Astrocyte (in vitro differentiated cells and primary cell): Measurements from ENCODE around the gene TMEM236. TPM values are rescaled to one million over a fixed set of nuclear protein-coding genes. Genes with fewer than 3 reads are reported as not detected.

Experiments
- DNase-seq: peaks from one replicate; pipeline ENCODE4 v3.0.0-alpha.2; 2010; ENCODE audit warnings: low read depth
- FAIRE-seq: peaks from 2 replicates; lab custom pipeline; 2011; peaks lifted over from hg19 to GRCh38; lab: Jason Lieb, UNC
- H2AFZ ChIP-seq: 2 replicates; pipeline ENCODE4 v1.6.0; 2012; ENCODE audit warnings: low read depth, low read length, inconsistent platforms
- H3K27ac ChIP-seq: 2 replicates; pipeline ENCODE4 v1.5.1; 2011; ENCODE audit warnings: low read depth, low read length, inconsistent platforms
- H3K27me3 ChIP-seq: 2 replicates; pipeline ENCODE4 v1.6.0; 2011; ENCODE audit warnings: low read length, inconsistent platforms; ENCODE audit not compliant: insufficient read depth
- H3K36me3 ChIP-seq: 2 replicates; pipeline ENCODE4 v1.5.1; 2011; ENCODE audit warnings: low read length, inconsistent platforms; ENCODE audit not compliant: insufficient read depth
- H3K4me1 ChIP-seq: 2 replicates; pipeline ENCODE4 v1.5.1; 2011; ENCODE audit warnings: low read length, inconsistent platforms; ENCODE audit not compliant: insufficient read depth
- H3K4me2 ChIP-seq: 2 replicates; pipeline ENCODE4 v1.6.0; 2012; ENCODE audit warnings: low read length, inconsistent platforms
- H3K4me3 ChIP-seq: 2 replicates; pipeline ENCODE4 v1.5.1; 2011; ENCODE audit warnings: low read depth, mild to moderate bottlenecking, low read length, inconsistent platforms; ENCODE audit not compliant: insufficient read depth
- H3K79me2 ChIP-seq: 2 replicates; pipeline ENCODE4 v1.6.0; 2012; ENCODE audit warnings: mild to moderate bottlenecking, low read length, inconsistent platforms; ENCODE audit not compliant: insufficient read depth
- H3K9ac ChIP-seq: 2 replicates; pipeline ENCODE4 v1.6.0; 2012; ENCODE audit warnings: mild to moderate bottlenecking, low read length, inconsistent platforms
- H3K9me3 ChIP-seq: 2 replicates; pipeline ENCODE4 v1.5.1; 2012; ENCODE audit warnings: low read depth, mild to moderate bottlenecking, low read length, inconsistent platforms; ENCODE audit not compliant: insufficient read depth
- H4K20me1 ChIP-seq: 2 replicates; pipeline ENCODE4 v1.6.0; 2012; ENCODE audit warnings: low read length, inconsistent platforms; ENCODE audit not compliant: insufficient read depth
- H3K27ac Mint-ChIP-seq: one replicate; pipeline ENCODE4 v1.8.0; 2021; ENCODE audit warnings: mild to moderate bottlenecking, mixed read lengths; ENCODE audit not compliant: unreplicated experiment
- H3K27me3 Mint-ChIP-seq: one replicate; pipeline ENCODE4 v1.8.0; 2021; ENCODE audit warnings: low read depth, mixed read lengths; ENCODE audit not compliant: unreplicated experiment
- H3K36me3 Mint-ChIP-seq: one replicate; pipeline ENCODE4 v1.8.0; 2021; ENCODE audit warnings: low read depth, mixed read lengths; ENCODE audit not compliant: unreplicated experiment
- H3K4me1 Mint-ChIP-seq: one replicate; pipeline ENCODE4 v1.8.0; 2021; ENCODE audit warnings: low read depth, mixed read lengths; ENCODE audit not compliant: unreplicated experiment
- H3K4me3 Mint-ChIP-seq: one replicate; pipeline ENCODE4 v1.8.0; 2021; ENCODE audit warnings: mild to moderate bottlenecking, moderate library complexity, mixed read lengths; ENCODE audit not compliant: unreplicated experiment
- H3K9me3 Mint-ChIP-seq: one replicate; pipeline ENCODE4 v1.8.0; 2021; ENCODE audit warnings: mild to moderate bottlenecking, mixed read lengths; ENCODE audit not compliant: unreplicated experiment
- EZH2 ChIP-seq: IDR thresholded peaks from 2 replicates; pipeline ENCODE4 v1.6.1; 2012; ENCODE audit warnings: mild to moderate bottlenecking, low read length, inconsistent platforms; ENCODE audit not compliant: insufficient read depth
- total RNA-seq: library from RNA; stranded (reverse); gene quantifications from 2 replicates; pipeline ENCODE4 v1.2.1, GENCODE V29; 2021
- TF ChIP-seq, protein P1 (sequence below): IDR thresholded peaks from 2 replicates; pipeline ENCODE4 v1.5.1; 2011; ENCODE audit warnings: low read depth, mild to moderate bottlenecking, inconsistent platforms, low read length, moderate library complexity; ENCODE audit not compliant: insufficient read depth

TMEM236 gene
- total RNA-seq, 1 donor from 2014 or later = 0.43 TPM

DNA sequence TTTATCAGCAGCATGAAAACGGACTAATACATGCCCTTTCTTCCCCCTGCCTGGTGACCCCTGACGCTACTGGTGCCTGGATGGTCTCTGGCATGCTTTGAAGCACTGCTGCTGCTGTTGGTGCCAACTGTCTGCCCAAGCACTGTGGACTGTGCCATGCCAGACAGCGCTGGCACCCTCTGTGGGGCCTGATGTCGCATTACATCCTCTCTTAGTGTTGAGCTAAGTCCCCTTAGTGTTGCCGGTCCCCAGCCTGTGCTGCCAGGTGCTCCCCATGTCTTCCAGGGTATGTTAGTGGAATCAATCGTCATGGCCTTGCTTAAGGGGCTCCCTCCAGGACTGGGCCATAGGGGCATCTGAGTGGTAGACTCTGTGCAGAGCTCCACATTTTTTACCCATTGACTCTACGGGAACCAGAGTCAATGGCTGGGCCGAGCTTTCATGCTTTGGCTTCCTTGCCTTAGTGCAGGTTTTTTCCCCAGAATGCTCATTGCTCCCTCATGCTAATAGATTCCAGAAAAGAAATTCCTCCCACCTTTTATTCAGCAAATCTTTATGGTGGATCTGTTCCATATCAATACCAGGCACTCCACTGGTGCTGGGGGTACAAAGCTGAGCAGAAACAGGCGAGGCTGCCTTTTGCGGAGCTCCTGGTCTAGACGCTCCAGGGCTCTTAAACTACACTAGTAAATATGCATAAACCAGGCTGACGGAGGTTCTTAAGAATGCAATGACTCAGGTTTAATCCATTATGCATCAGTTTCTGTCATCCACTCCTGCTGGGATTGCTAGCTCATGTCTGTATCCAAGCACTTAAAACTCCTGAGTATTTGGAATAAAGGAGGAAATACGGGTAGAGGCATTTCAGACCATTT, 35.3 kb downstream of the TMEM236 start:
- Mint-ChIP-seq H3K36me3 (no peaks in the 10 kb centered on the region), H3K27me3 (no peaks in the 10 kb centered on the region), H3K4me3 (peak overlapping the region; percentile 74), H3K27ac (peak overlapping the region; percentile 100), H3K4me1 (peaks cover 40% of the 10 kb centered on the region), H3K9me3 (no peaks in the 10 kb centered on the region)
- no peak for TF ChIP-seq EZH2
- TF ChIP-seq, protein P1, sequence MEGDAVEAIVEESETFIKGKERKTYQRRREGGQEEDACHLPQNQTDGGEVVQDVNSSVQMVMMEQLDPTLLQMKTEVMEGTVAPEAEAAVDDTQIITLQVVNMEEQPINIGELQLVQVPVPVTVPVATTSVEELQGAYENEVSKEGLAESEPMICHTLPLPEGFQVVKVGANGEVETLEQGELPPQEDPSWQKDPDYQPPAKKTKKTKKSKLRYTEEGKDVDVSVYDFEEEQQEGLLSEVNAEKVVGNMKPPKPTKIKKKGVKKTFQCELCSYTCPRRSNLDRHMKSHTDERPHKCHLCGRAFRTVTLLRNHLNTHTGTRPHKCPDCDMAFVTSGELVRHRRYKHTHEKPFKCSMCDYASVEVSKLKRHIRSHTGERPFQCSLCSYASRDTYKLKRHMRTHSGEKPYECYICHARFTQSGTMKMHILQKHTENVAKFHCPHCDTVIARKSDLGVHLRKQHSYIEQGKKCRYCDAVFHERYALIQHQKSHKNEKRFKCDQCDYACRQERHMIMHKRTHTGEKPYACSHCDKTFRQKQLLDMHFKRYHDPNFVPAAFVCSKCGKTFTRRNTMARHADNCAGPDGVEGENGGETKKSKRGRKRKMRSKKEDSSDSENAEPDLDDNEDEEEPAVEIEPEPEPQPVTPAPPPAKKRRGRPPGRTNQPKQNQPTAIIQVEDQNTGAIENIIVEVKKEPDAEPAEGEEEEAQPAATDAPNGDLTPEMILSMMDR = no peak
- H3K79me2 ChIP-seq = no peaks in the 10 kb centered on the region
- peak overlapping the region; percentile 74 for H3K4me2 ChIP-seq
- peaks cover 42% of the 10 kb centered on the region for H3K4me1 ChIP-seq
- peak overlapping the region; percentile 70 for H2AFZ ChIP-seq
- H3K9ac ChIP-seq = peak overlapping the region; percentile 65
- H3K27ac ChIP-seq = peak overlapping the region; percentile 87
- peak; percentile 97 for FAIRE-seq
- peak overlapping the region; percentile 19 for H3K4me3 ChIP-seq
- H3K27me3 ChIP-seq = no peaks in the 10 kb centered on the region
- no peaks in the 10 kb centered on the region for H3K36me3 ChIP-seq
- no peaks in the 10 kb centered on the region for H4K20me1 ChIP-seq
- no peaks in the 10 kb centered on the region for H3K9me3 ChIP-seq
- DNase-seq = peak; percentile 97

DNA sequence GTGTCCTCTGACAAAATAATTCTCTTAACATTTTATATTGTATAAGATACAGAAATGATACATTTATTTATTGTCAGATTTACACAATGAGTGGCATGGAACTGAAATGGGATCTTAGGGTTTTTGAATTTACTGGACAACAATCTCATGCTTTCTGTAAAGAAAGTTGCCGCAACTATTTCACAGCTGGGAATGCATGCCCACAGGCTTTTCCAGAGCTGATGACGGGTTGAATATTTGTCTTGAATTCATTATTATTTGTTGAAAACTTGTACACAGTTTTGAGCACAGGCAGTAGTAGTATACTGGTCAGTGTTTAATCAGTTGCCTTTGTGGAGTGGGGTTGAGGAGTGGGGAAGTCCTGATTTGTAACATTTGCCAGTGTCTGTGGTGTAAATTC, 36.6 kb downstream of the TMEM236 start:
- Mint-ChIP-seq H3K4me3 (no peak overlapping the region), H3K36me3 (no peaks in the 10 kb centered on the region), H3K27ac (no peak overlapping the region), H3K27me3 (no peaks in the 10 kb centered on the region), H3K9me3 (no peaks in the 10 kb centered on the region), H3K4me1 (peaks cover 42% of the 10 kb centered on the region)
- no peak for FAIRE-seq
- Histone ChIP-seq H2AFZ (no peak overlapping the region), H3K4me2 (no peak overlapping the region), H3K9me3 (no peaks in the 10 kb centered on the region), H3K36me3 (no peaks in the 10 kb centered on the region), H3K4me3 (no peak overlapping the region), H3K79me2 (no peaks in the 10 kb centered on the region), H3K27me3 (no peaks in the 10 kb centered on the region), H3K27ac (peak overlapping the region; percentile 22), H4K20me1 (no peaks in the 10 kb centered on the region), H3K9ac (no peak overlapping the region), H3K4me1 (peaks cover 34% of the 10 kb centered on the region)
- no peak for TF ChIP-seq EZH2
- TF ChIP-seq, protein P1 = no peak
- no peak for DNase-seq

DNA sequence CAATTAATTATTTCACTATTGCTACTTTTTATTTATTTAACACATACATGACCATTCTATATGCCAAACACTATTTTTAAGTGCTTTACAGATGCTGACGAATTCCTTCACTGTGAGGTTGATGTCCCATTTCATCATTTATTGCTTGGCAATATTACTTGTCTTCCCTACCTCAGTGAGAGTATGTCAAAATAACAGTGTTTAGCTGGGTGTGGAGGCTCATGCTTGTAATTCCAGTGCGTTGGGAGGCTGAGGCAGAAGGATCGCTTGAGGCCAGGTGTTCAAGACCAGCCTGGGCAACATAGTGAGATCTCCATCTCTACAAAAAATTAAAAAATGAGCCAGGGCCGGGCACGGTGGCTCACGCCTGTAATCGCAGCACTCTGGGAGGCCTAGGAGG, 37.4 kb downstream of the TMEM236 start:
- Histone ChIP-seq H3K4me3 (no peak overlapping the region), H3K9ac (no peak overlapping the region), H3K79me2 (no peaks in the 10 kb centered on the region), H3K4me2 (no peak overlapping the region), H3K27ac (no peak overlapping the region), H3K9me3 (no peaks in the 10 kb centered on the region), H2AFZ (no peak overlapping the region), H3K4me1 (peaks cover 26% of the 10 kb centered on the region), H4K20me1 (no peaks in the 10 kb centered on the region), H3K36me3 (no peaks in the 10 kb centered on the region), H3K27me3 (no peaks in the 10 kb centered on the region)
- Mint-ChIP-seq H3K27me3 (no peaks in the 10 kb centered on the region), H3K4me1 (peaks cover 35% of the 10 kb centered on the region), H3K4me3 (no peak overlapping the region), H3K9me3 (no peaks in the 10 kb centered on the region), H3K36me3 (no peaks in the 10 kb centered on the region), H3K27ac (no peak overlapping the region)
- FAIRE-seq (no peak), DNase-seq (no peak)
- TF ChIP-seq, protein P1 = no peak
- no peak for TF ChIP-seq EZH2
